A549 (cell line): Measurements from ENCODE around the gene CENPQ. TPM values are rescaled to one million over a fixed set of nuclear protein-coding genes. Genes with fewer than 3 reads are reported as not detected.
A peak's percentile ranks its signal among the peaks of the same experiment; 100 is the strongest.
"Not testable (repeated sequence)": the region's sequence is repeated elsewhere in the genome, so short reads cannot be mapped to it uniquely, and the experiment has no call there.

Experiments
- ATAC-seq, 2 experiments: fragments of 200-7000 bp in 1 of 2; fragments of >200 bp in 1 of 2; cut with Nextera tagmentation in 1 of 2; cut with Tn5 transposase in 1 of 2; 3 replicates each; pipeline versions ENCODE4 v1.8.0 to v1.9.1; 2018 to 2020; ENCODE audit warnings: mild to moderate bottlenecking in 1 of 2, moderate library complexity in 1 of 2
- CTCF ChIA-PET: fragments of 300-600 bp; sonication (Branson Sonifier 250); formaldehyde crosslinking; extraction: SDS; loops from one replicate; lab custom pipeline; 2021; ENCODE audit warnings: antibody characterized with exemption, inconsistent platforms; lab: Yijun Ruan, JAX
- POLR2A ChIA-PET: fragments of 350-600 bp; formaldehyde crosslinking; extraction: SDS; loops from one replicate; lab custom pipeline; 2021; ENCODE audit warnings: antibody characterized with exemption, inconsistent platforms; lab: Yijun Ruan, JAX
- DNase-seq, 2 experiments: peaks; one replicate each; pipeline versions ENCODE4 v3.0.0 to v3.0.0-alpha.2; 2011 to 2016; ENCODE audit warnings: low read depth in 1 of 2, low spot score in 1 of 2
- FAIRE-seq: peaks from 2 replicates; lab custom pipeline; 2011; peaks lifted over from hg19 to GRCh38; lab: Jason Lieb, UNC
- H3K27ac ChIP-seq, 2 experiments: fragments of >200 bp; sonication (Bioruptor Twin); formaldehyde crosslinking; 3 replicates each; pipeline ENCODE4 v1.5.1; 2016 to 2017
- H3K4me1 ChIP-seq: fragments of >200 bp; sonication (Bioruptor Twin); formaldehyde crosslinking; 3 replicates; pipeline ENCODE4 v1.6.1; 2016
- H3K4me2 ChIP-seq: fragments of >200 bp; sonication (Bioruptor Twin); formaldehyde crosslinking; 3 replicates; pipeline ENCODE4 v1.6.1; 2016
- H3K4me3 ChIP-seq: fragments of >200 bp; sonication (Bioruptor Twin); formaldehyde crosslinking; 3 replicates; pipeline ENCODE4 v1.5.1; 2016
- H3K9me3 ChIP-seq: fragments of >200 bp; sonication (Bioruptor Twin); formaldehyde crosslinking; 3 replicates; pipeline ENCODE4 v1.6.1; 2016
- BCL3 ChIP-seq: fragments of >200 bp; sonication (Bioruptor Twin); formaldehyde crosslinking; IDR thresholded peaks from 3 replicates; pipeline ENCODE4 v1.6.1; 2016
- CBX2 ChIP-seq: fragments of 200-600 bp; sonication (generic); IDR thresholded peaks from 2 replicates; pipeline ENCODE4 v1.6.1; 2016; ENCODE audit warnings: low read depth, mild to moderate bottlenecking, borderline replicate concordance
- CBX8 ChIP-seq: fragments of 200-600 bp; sonication (generic); IDR thresholded peaks from 2 replicates; pipeline ENCODE4 v1.6.1; 2016
- CTCF ChIP-seq: fragments of >200 bp; sonication (Bioruptor Twin); formaldehyde crosslinking; IDR thresholded peaks from 3 replicates; pipeline ENCODE4 v1.5.1; 2016
- FOSB ChIP-seq: fragments of 250-450 bp; sonication (Bioruptor Pico); IDR thresholded peaks from 2 replicates; pipeline ENCODE4 v1.5.0; 2020; ENCODE audit warnings: mild to moderate bottlenecking, moderate library complexity
- HDAC2 ChIP-seq: fragments of 200-600 bp; sonication (generic); IDR thresholded peaks from 2 replicates; pipeline ENCODE4 v1.6.1; 2016
- HES2 ChIP-seq: fragments of >200 bp; sonication (Bioruptor Twin); formaldehyde crosslinking; IDR thresholded peaks from 2 replicates; pipeline ENCODE4 v1.6.1; 2016
- HMGXB4 ChIP-seq: fragments of 250-450 bp; sonication (Bioruptor Pico); IDR thresholded peaks from 2 replicates; pipeline ENCODE4 v1.5.0; 2021; ENCODE audit warnings: mild to moderate bottlenecking, moderate library complexity, borderline replicate concordance
- HOXB13 ChIP-seq: fragments of 250-450 bp; sonication (Bioruptor Pico); IDR thresholded peaks from 2 replicates; pipeline ENCODE4 v1.5.0; 2020; ENCODE audit warnings: low read depth, mild to moderate bottlenecking, moderate library complexity
- HOXB5 ChIP-seq: fragments of 250-450 bp; sonication (Bioruptor Pico); IDR thresholded peaks from 2 replicates; pipeline ENCODE4 v1.5.0; 2020; ENCODE audit warnings: mild to moderate bottlenecking, moderate library complexity
- JUN ChIP-seq, 2 experiments: fragments of >200 bp; sonication (Bioruptor Twin); formaldehyde crosslinking; IDR thresholded peaks; 2 replicates in 1 of 2; 3 replicates in 1 of 2; pipeline ENCODE4 v1.6.1; 2016 to 2017
- JUNB ChIP-seq: fragments of >200 bp; sonication (Bioruptor Twin); formaldehyde crosslinking; IDR thresholded peaks from 2 replicates; pipeline ENCODE4 v1.6.1; 2016
- KDM1A ChIP-seq: fragments of 200-600 bp; sonication (generic); IDR thresholded peaks from 2 replicates; pipeline ENCODE4 v1.6.1; 2016; ENCODE audit warnings: low read depth, mild to moderate bottlenecking
- MAX ChIP-seq: IDR thresholded peaks from 2 replicates; pipeline ENCODE4 v1.6.1; 2012
- NFE2L2 ChIP-seq: fragments of 150-350 bp; conservative IDR thresholded peaks from 2 replicates; pipeline ENCODE4 v1.6.1; 2014; ENCODE audit warnings: low read length
- NR3C1 ChIP-seq: fragments of >200 bp; sonication (Bioruptor Twin); formaldehyde crosslinking; IDR thresholded peaks from 3 replicates; pipeline ENCODE4 v1.6.1; 2017
- REST ChIP-seq: fragments of 200-600 bp; sonication (generic); IDR thresholded peaks from 2 replicates; pipeline ENCODE4 v1.6.1; 2016; ENCODE audit warnings: antibody characterized with exemption, mild to moderate bottlenecking, moderate library complexity
- RNF2 ChIP-seq: fragments of 200-600 bp; sonication (generic); IDR thresholded peaks from 2 replicates; pipeline ENCODE4 v1.6.1; 2016; ENCODE audit warnings: low read depth, mild to moderate bottlenecking, antibody characterized with exemption, moderate library complexity, borderline replicate concordance
- SMC3 ChIP-seq: fragments of >200 bp; sonication (Bioruptor Twin); formaldehyde crosslinking; IDR thresholded peaks from 3 replicates; pipeline ENCODE4 v1.6.1; 2018; ENCODE audit warnings: inconsistent platforms
- SREBF2 ChIP-seq: fragments of 450-650 bp; IDR thresholded peaks from 2 replicates; pipeline ENCODE4 v1.6.1; 2014; ENCODE audit warnings: mild to moderate bottlenecking, moderate library complexity
- ZSCAN20 ChIP-seq: fragments of 250-450 bp; sonication (Bioruptor Pico); IDR thresholded peaks from 2 replicates; pipeline ENCODE4 v1.8.0; 2022; ENCODE audit warnings: mild to moderate bottlenecking, moderate library complexity
- WGBS: methylation state at CpG from one replicate; pipeline ENCODE4 v1.1.6; 2017; ENCODE audit errors: missing lambda C conversion rate; 5-methylcytosine and 5-hydroxymethylcytosine counted together
- polyA plus RNA-seq, 4 experiments: library from polyadenylated mRNA; depleted of rRNA in 3 of 4; stranded (reverse); fragments of >200 nt; fragmentation: RNase III in 1 of 4; extraction: RNeasy Plus Mini Kit Qiagen cat#74134 plus additional on column Dnase treatment in 1 of 4; gene quantifications; 2 replicates in 3 of 4; 3 replicates in 1 of 4; pipeline ENCODE4 v1.2.3, GENCODE V29; 2011 to 2017

CENPQ gene
- polyA plus RNA-seq, 2 of the 4 experiments (the other 2 are of a cell fraction), result 11.4 to 14.2 TPM

GRCh38 chr6:49464691-49465090, 1.5 kb downstream of the CENPQ start:
- Histone ChIP-seq H3K4me2 (peak overlapping the region; percentile 85), H3K4me3 (no peak overlapping the region), H3K9me3 (no peaks in the 10 kb centered on the region), H3K4me1 (peaks cover 13% of the 10 kb centered on the region; the same call in 2 of the 3 replicates), H3K27ac (no peak overlapping the region)
- ATAC-seq (no peak), FAIRE-seq (no peak), DNase-seq (no peak)
- 72% methylated on average over 2 of the region's 2 CpGs for WGBS
- TF ChIP-seq REST, result no peak
- TF ChIP-seq JUNB, result no peak
- no peak for TF ChIP-seq HOXB5 (CRISPR knock-in tag)
- TF ChIP-seq SMC3, result no peak
- TF ChIP-seq SREBF2, result no peak
- TF ChIP-seq FOSB (CRISPR knock-in tag), result no peak
- no peak for TF ChIP-seq NR3C1
- no peak for TF ChIP-seq MAX
- no peak for TF ChIP-seq KDM1A
- no peak for TF ChIP-seq RNF2
- no peak for TF ChIP-seq CBX8
- no peak for TF ChIP-seq JUN (IDR thresholded peaks at IDR 0.05)
- TF ChIP-seq HES2, result no peak
- no peak for TF ChIP-seq NFE2L2
- TF ChIP-seq HMGXB4 (CRISPR knock-in tag), result no peak
- ChIA-PET POLR2A (no interaction called here), CTCF (interaction anchor here (0.9 to 1.1 kb wide), 3 partner anchors 17 to 156 kb away, joined by 3 to 4 read pairs (median 3); no protein-coding TSS in a partner anchor)

- WGBS, result 93% methylated on average over 9 of the region's 9 CpGs
- ChIA-PET POLR2A (no interaction called here), CTCF (interaction anchor here (1.4 kb wide), 1 partner anchor 15 kb away, joined by 3 read pairs; no protein-coding TSS in a partner anchor)
- Histone ChIP-seq H3K27ac (no peak overlapping the region), H3K4me3 (no peak overlapping the region), H3K4me1 (peaks cover 7% of the 10 kb centered on the region; the same call in 1 of the 3 replicates), H3K4me2 (no peak overlapping the region), H3K9me3 (no peaks in the 10 kb centered on the region)
- FAIRE-seq (no peak), ATAC-seq (no peak), DNase-seq (no peak)
- TF ChIP-seq FOSB (CRISPR knock-in tag) (no peak), MAX (no peak), HDAC2 (no peak), HMGXB4 (CRISPR knock-in tag) (no peak), NFE2L2 (no peak), CBX2 (no peak), BCL3 (no peak), RNF2 (no peak), CBX8 (no peak), CTCF (no peak), HOXB13 (no peak), ZSCAN20 (no peak), SMC3 (no peak)
Observed at GRCh38 chr6:49468042-49468441, 4.9 kb downstream of the CENPQ start.

- DNase-seq, H3K4me2 ChIP-seq, ATAC-seq, H3K4me3 ChIP-seq, H3K9me3 ChIP-seq, CTCF ChIA-PET, H3K4me1 ChIP-seq, H3K27ac ChIP-seq, POLR2A ChIA-PET, FAIRE-seq: not testable (repeated sequence)
- 63% methylated on average over 2 of the region's 2 CpGs for whole genome bisulfite sequencing
Observed at GRCh38 chr6:49476564-49476963, 13.4 kb downstream of the CENPQ start.
